T follicular helper cell (primary cell): Measurements from ENCODE around the gene AK4.
"Not testable (repeated sequence)": the region's sequence is repeated elsewhere in the genome, so short reads cannot be mapped to it uniquely, and the experiment has no call there.

Experiments used
- DNase-seq: peaks from one replicate; pipeline ENCODE4 v3.0.0-alpha.2; 2020; ENCODE audit warnings: low read depth

Gene AK4

DNA sequence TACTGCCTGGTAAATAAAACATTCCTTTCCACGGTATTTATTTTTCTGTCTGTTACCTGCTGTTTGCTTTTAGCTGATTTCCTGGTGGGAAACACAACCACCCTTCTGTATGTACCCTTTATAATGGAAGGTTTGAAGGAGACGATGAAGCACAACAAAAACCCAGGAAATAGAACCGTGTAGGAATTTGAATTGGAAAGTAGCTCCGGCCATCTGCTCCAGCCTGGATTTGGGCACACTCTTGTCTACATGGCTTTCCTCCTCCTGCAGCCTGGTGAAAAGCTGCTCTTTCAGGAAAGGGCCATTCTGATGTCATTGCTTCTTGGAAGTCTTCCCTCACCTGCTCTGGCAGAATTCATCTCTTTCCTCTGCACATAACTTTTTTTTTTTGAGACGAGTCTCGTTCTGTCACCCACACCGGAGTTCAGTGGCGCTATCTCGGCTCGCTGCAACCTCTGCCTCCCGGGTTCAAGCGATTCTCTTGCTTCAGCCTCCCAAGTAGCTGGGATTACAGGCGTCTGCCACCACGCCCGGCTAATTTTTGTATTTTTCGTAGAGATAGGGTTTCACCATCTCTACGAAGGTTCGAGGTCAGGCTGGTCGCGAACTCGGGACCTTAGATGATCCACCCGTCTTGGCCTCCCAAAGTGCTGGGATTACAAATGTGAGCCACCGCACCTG, 2.7 kb downstream of the AK4 start:
- no peak for DNase-seq

DNA sequence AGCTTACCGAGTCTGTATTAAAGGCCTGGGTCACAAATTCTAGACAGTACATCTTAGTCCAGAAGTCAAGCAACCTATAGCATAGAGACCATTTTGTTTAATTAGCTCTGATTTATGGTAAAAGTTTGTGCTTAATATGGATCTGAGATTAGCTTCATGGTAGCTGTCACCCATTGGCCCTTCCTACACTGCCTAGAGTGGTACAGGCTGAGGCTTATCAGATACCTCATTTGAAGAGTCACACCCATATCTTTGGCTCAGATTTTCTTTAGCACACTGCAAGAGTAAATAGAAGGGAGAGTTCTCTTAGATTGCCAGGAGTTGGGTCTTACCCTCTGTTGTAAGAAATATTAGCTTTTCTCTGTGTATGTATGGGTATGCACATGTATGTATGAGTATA, 3.6 kb downstream of the AK4 start:
- DNase-seq, result no peak

DNA sequence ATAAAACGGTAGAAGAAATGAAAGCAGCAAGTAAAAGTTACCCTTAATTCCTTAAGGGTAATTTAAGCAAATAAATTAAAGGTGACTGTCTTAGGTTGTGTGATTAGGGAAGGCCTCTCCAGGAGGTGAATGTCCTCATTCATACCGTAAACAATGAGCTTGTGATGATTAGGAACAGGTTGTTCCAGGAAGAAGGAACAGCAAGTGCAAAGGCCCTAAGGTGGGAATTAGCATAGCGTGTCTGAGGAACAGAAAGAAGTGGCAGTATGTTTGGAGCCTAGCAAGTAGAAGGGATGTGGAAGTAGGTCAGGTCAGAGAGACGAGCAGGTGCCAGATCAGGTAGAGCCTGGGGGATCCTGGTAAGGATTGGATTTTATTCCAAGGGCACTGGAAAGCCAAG, 5.6 kb downstream of the AK4 start:
- no peak for DNase-seq

DNA sequence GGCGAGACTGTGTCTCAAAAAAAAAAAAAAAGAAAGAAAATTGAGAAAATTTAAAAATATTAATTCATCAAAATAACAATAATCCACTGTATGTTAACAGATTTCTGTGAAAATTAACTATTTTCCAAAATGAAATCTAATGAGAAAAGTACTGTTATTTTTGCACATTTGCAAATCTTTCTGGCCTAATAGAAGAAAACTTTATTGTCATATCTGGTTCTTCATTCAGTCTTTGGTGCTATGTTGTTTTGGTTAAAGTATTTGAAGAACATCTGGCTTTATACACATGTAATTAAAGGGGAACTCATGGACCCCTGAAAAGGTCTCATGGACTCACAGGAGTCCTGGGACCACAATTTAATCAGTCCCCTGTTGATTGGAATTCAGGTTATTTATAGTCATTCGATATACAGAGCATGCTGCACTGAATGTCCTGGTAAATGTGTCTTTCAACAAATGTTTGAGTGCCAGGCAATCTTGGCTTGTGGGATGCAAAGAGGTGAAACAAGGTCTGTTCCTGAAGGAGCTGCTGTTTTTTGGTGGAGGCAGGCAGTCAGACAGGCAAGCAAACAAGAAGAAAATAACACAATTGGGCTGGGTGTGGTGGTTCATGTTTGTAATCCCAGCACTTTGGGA, 9.0 kb downstream of the AK4 start:
- no peak for DNase-seq

DNA sequence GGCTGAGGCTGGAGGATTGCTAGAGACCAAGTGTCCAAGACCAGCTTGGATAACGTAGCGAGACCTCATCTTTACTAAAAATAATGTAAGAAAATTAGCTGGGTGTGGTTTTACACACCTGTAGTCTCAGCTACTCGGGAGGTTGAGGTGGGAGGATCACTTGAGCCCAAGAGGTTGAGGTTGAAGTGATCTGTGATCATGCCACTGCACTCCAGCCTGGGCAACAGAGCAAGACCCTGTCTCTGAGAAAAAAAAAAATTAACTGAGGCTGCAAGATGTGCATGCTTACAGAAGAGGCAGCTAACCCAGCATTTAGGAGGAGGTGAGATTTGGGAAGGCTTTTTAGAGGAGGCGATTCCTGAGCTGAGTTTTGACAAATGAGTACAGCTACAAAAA, 9.5 kb downstream of the AK4 start:
- no peak for DNase-seq

DNA sequence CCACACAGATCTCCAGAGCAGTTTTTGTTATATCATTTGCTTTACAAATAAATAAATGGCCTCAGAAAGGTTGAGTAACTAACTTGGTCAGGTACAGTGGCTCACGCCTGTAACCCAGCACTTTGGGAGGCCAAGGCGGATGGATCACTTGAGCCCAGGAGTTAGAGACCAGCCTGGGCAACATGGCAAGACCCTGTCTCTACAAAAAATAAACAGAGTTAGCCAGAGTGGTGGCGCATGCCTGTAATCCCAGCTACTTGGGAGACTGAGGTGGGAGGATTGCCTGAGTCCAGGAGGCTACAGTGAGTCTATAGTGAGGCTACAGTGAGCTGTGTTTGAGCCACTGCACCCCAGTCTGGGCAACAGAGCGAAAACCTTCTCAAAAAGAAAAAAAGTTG, 11.3 kb downstream of the AK4 start:
- DNase-seq, result not testable (repeated sequence)

DNA sequence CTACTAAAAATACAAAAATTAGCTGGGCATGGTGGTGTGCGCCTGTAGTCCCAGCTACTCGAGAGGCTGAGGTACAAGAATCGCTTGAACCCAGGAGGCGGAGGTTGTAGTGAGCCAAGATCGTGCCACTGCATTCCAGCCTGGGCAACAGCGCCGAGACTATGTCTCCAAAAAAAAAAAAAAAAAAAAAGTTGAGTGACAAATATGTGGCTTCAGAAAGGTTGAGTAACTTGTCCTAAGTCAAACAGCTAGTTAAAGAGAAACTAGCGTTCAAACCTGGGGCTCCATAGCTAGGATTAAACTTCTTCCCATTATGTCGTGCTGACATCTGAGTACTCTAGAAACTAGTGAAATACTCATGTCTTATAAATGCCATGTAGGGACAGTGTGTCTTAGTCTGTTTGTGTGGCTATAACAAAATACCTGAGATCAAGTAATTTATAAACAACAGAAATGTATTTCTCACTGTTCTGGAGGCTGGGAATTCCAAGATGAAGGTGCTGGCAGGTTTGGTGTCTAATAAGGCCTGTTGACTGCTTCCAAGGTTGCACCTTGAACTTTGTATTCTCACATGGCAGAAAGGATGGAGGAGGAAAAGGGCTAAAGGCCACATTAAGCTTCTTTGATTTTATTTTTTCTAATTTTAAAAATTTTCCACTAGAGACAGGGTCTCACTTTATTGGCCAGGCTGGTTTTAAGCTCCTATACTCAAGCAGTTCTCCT, 12.0 kb downstream of the AK4 start:
- no peak for DNase-seq

DNA sequence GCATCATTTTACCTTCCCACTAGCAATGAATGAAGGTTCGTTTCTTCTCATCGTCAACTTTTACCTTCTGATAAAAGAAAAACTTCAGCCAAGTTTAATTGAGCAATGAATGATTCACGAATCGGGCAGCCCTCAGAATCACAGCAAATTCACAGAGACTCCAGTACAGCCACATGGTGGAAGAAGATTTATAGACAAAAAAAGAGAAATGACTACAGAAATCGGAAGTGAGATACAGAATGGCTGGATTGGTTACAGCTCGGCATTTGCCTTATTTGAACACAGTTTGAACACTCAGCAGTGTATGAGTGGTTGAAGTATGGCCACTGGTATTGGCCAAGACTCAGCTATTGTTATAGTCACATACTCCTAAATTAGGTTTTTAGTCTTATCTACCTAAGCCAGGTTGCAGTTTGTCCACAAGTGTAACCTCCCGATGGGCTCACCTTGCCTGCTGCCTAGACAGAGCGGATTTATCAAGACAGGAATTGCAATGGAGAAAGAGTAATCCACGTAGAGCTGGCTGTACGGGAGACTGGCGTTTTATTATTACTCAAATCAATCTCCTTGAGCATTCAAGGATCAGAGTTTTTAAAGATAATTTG, 15.3 kb downstream of the AK4 start:
- no peak for DNase-seq

DNA sequence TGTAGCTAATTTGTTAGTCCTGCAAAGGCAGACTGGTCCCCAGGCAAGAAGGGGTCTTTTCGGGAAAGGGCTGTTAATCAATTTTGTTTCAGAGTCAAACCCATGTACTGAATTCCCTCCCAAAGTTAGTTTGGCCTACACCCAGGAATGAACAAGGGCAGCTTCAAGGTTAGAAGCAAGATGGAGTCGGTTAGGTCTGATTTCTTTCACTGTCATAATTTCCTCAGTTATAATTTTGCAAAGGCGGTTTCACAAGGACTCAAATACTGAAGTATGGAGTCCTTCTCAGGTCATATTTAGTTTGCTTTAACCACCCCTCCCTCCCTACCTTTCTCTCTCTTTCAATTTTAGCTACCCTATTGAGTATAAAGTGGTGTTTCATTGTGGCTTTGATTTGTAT, 16.1 kb downstream of the AK4 start:
- not testable (repeated sequence) for DNase-seq

DNA sequence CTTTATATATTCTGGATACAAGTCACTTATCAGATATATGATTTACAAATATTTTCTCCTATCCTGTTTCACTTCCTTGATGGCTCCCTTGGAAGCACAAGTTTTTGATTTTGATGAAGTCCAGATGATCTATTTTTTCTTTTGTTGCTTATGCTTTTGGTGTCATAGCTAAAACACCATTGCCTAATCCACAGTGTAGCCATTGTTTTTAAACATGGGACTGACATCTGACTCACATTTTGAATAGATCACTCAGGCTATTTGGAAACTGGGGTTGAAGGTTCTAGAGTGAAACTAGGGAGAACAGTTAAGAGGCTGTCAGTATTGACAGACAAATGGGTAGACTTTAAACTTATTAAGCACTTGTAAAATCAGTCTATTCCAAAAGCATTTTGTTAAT, 16.6 kb downstream of the AK4 start:
- no peak for DNase-seq

DNA sequence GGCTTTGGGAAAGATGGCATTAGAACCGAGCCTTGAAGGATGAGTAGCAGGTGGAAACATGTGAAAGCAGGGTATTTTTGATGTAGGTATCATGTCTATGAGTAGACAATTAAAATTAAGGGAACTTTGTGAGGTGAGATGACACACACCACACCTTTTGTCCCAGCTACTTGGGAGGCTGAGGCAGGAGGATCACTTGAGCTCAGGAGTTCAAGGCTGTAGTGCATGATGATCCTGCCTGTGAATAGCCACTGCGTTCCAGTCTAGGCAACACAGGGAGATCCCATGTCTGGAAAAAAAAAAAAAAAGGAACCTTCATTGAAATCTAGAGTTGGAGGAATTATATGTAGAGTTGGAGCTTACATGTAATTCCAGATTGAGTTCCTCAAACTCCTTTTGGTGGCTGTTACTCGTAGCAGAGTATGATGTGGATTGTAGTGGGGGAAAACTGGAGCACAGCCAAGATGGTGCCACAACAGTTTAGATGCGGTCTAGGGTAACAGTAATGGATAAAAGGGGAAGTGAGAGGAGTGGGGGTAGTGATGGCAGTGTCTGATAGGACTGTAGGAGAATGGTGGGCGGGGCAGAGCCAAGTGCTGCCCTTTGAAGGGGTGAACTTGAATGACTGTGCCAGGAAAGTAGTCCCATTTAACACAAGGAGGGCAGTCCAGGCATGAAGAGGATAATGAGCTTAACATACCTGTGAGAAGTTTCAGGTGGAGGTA, 17.4 kb downstream of the AK4 start:
- no peak for DNase-seq

DNA sequence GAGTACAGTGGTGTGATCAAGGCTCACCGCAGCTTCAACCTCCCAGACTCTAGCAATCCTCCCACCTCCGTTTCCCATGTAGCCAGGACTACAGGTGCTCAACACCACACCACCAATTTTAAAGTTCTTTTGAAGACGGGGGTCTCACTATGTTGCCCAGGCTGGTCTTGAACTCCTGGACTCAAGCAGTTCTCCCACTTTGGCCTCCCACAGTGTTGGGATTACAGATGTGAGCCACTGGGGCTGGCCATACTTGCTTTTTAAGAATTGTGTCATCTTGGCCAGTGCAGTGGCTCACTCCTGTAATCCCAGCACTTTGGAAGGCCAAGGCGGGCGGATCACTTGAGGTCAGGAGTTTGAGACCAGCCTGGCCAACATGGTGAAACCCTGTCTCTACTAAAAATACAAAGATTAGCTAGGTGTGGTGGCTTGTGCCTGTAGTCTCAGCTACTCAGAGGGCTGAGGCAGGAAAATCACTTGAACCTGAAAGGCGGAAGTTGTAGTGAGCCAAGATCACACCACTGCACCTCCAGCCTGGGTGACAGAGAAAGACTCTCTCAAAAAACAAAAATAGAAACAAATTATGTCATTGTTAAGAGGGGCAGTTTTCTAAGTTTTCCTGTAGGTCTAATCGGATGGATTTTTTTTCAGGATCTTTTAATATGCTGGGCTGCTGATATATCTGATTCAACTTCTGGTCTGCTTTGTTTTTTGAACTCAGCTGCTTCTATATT, 18.7 kb downstream of the AK4 start:
- no peak for DNase-seq

DNA sequence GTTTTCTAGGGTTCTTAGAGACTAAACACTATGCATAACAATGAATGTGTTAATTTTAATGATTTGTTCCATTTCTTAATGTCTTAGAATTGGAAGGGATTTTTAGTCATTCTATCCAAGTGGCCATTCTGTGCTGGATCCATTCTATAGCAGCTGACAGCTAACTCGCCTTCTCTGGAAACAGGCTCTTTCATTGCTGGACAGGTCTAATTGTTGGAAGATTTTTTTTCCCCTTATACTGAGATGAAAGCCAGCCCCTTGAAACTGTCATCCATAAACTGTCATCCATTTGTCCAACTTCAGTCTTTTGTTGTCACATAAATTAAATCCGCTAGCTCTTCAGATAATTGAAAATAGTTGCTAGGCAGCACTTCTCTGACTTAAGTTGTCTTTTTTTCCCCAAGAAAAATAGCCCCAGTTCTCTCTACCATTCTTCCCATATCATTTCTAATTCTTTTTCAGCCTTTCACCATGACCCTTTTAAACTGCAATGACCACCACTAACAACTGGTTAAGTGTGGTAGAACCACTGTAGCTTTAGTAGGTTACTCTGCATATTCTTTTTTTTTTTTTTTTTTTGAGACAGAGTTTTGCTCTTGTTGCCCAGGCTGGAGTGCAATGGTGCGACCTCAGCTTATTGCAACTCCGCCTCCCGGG, 19.7 kb downstream of the AK4 start:
- DNase-seq, result no peak

DNA sequence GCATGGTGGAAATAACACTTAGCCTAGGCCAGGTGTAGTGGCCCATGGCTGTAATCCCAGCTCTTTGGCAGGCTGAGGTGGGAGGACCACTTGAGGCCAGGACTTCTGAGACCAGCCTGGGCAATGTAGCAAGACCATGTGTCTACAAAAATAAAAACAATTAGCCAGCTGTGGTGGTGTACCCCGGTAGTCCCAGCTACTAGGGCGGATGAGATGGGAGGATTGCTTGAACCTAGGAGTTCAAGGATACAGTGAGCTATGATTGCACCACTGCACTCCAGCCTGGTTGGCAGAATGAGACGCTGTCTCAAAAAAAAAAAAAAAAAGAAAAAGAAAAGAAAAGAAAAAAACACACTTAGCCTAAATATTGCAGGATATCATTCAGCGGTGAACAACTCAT, 20.9 kb downstream of the AK4 start:
- DNase-seq, result no peak

DNA sequence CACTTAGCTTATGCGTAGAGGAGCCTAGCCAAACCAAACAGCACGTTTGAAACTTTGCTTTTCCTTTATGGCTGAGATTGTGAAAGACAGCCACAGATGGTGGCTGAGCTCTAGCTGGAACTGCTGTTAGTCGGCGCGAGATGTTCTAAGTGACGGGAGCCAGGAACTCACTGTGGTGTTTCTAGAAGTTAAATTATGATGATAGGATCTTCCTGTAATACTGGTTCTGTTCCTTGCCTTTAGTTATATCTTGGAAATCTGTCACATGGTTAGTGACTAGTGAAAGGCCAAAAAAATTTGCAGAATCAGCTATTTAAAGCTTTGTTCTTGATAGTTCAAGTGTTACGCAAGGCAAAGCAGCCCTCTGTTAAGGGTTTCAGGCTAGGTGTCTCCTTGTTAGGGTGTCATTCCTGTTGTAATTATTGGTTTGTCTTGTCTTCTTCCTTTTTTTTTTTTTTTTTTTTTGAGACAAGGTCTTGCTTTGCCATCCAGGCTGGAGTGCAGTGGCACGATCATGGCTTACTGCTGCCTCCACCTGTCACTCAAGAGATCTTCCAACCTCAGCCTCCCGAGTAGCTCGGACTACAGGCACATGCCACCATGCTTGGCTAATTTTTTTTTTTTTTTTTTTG, 22.6 kb downstream of the AK4 start:
- DNase-seq, result no peak

DNA sequence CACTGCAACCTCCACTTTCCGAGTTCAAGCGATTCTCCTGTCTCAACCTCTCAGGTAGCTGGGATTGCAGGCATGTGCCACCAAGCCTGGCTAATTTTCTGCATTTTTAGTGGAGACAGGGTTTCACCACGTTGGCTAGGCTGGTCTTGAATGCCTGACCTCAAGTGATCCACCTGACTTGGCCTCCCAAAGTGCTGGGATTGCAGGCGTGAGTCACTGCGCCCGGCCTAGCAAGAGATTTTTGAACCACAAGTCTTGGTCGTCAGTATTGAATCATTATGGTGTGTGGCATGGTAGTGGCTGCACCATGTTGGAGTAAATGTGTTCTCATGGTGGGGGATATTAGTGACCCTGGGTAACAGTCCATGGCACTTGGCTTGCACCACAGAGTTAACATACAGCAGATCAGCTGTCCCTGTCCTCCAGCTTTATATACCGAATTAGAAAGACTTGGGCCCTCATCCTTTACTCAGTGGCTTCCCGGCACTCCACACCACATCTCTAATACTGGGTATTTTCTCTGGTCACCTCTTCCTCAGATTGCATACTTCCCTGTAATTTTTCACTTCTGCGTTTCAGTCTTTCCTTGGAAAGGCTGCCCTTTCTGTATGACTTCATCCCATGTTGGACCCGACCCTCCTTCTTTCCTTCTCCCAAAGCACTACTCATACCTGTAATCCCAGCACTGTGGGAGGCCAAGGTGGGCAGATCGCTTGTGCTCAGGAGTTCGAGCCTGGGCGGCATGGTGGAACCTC, 25.1 kb downstream of the AK4 start:
- DNase-seq, result no peak

DNA sequence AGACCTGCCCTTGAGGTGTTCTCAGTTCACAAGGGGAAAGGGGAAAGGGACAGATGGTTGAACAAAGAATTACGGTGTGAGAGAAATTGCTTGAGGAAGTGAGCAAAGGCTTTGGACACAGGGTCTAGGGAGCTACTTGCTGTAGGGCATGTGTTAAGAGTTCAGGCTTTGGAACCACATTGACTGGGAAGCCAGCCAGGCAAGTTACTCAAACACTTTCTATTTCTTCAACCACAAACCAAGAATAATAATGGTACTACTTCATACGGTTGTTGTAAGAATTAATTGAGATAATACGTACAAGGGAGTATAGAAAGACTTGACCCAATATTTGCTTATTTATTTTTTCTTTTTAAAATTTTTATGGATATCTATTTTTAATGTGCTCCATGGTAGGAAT, 26.6 kb downstream of the AK4 start:
- DNase-seq, result no peak

DNA sequence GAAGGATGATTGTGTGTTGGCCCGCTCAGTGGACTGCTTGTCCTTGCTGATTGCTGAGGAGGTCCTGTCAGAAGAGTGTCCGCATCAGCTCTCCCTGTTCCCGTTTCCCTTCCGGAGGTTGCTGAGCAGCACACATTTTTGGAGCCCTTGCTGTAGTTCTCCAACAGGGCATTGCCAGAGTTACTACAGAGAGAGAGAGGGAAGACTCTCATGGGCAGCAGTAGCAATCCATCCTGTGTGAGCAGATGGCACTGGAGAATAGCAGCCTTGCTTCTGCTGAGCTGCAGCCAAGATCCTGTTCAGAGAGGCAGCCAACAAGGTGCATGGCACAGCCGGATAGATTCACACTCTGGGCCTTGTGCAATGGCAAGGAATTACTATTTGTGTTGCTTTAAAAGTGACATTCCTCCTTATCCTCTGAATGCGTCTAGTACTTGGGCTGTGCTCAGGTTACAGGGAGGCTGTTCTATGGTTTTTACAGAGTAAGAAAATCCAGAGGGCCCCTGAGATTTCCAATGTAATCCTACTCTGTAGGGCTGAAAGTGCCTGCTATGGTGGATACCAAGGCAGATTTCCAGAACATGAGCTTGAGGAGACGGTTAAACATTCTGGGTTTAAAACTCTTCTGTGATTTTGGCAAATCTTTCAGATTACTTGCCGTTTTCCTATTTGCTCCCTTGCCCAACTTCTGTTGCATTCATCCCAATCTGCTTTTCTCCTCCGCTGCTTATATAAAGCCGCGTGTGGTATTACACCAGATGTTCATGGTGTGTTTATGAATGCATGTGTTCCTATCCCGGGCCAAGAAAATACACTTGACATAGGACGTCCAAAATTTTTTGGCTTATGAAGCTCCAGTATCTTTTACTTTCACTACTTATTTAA, 27.4 kb downstream of the AK4 start:
- no peak for DNase-seq

DNA sequence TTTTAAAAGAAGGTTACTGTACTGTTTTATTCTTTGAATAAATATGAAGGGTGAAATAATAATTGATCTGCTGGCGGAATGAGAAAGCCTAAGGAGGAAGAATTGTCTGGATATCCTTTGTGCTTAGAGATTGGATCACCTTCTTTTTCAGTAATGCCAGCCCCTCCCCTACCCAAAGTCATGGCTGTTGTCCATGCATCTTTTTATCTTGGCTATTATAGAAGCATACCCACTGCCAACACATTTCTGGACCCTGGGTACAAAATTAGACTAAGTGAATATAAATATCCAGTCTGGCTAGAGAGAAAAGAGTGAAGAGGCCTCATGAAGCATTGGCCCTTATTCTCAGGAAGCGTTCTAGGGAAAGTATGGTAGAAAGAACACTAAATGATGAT, 28.1 kb downstream of the AK4 start:
- no peak for DNase-seq
